Measurements from ENCODE around the gene MIEN1.
"Not testable (repeated sequence)": the region's sequence is repeated elsewhere in the genome, so short reads cannot be mapped to it uniquely, and the experiment has no call there.

MIEN1 gene

GRCh38 chr17:39755554-39756379 lies 25.4 kb upstream of the MIEN1 start:
- DNase-seq = no peak

- no peak for DNase-seq
These were observed 24.7 kb upstream of the MIEN1 start for GRCh38 chr17:39754958-39755553.

GRCh38 chr17:39754161-39754957 lies 24.0 kb upstream of the MIEN1 start:
- DNase-seq = peak; percentile 79

GRCh38 chr17:39753514-39754160 lies 23.3 kb upstream of the MIEN1 start:
- DNase-seq = no peak

GRCh38 chr17:39752241-39752881 lies 22.0 kb upstream of the MIEN1 start:
- DNase-seq = no peak

GRCh38 chr17:39751637-39752036 lies 21.3 kb upstream of the MIEN1 start:
- no peak for DNase-seq

- DNase-seq = no peak
These were observed 20.7 kb upstream of the MIEN1 start for GRCh38 chr17:39751016-39751543.

- no peak for DNase-seq
These were observed 20.0 kb upstream of the MIEN1 start for GRCh38 chr17:39750131-39751015.

- DNase-seq = not testable (repeated sequence)
These were observed 18.2 kb upstream of the MIEN1 start for GRCh38 chr17:39748444-39749034.

GRCh38 chr17:39747745-39748144 lies 17.4 kb upstream of the MIEN1 start:
- DNase-seq = no peak

- no peak for DNase-seq
These were observed 15.8 kb upstream of the MIEN1 start for GRCh38 chr17:39746145-39746461.

GRCh38 chr17:39745335-39746144 lies 15.2 kb upstream of the MIEN1 start:
- DNase-seq = no peak

GRCh38 chr17:39744836-39745215 lies 14.5 kb upstream of the MIEN1 start:
- no peak for DNase-seq

GRCh38 chr17:39744075-39744835 lies 13.9 kb upstream of the MIEN1 start:
- DNase-seq = no peak

GRCh38 chr17:39742856-39743436 lies 12.6 kb upstream of the MIEN1 start:
- DNase-seq = no peak

- no peak for DNase-seq
These were observed 12.0 kb upstream of the MIEN1 start for GRCh38 chr17:39742126-39742855.

GRCh38 chr17:39740357-39741111 lies 10.2 kb upstream of the MIEN1 start:
- no peak for DNase-seq
